D721Med (cell line): ENCODE results near the gene TRAK1.

ENCODE experiments used
- DNase-seq: peaks from one replicate; pipeline ENCODE4 v3.0.0; 2011; ENCODE audit warnings: low spot score; ENCODE audit not compliant: insufficient read length
- FAIRE-seq: peaks from 2 replicates; lab custom pipeline; 2011; peaks lifted over from hg19 to GRCh38; lab: Jason Lieb, UNC
- CTCF ChIP-seq: IDR thresholded peaks from 2 replicates; pipeline ENCODE4 v1.5.1; 2012; ENCODE audit warnings: mild to moderate bottlenecking, control low read depth; ENCODE audit not compliant: insufficient read depth; ENCODE audit errors: missing control alignments

TRAK1 gene

GRCh38 chr3:42273361-42273760 is 182.2 kb downstream of the TRAK1 start:
- no peak for FAIRE-seq

GRCh38 chr3:42274266-42274665 is 183.1 kb downstream of the TRAK1 start:
- FAIRE-seq = no peak
- no peak for DNase-seq
- no peak for TF ChIP-seq CTCF

More at GRCh38 chr3:42273361-42273760, 182.2 kb downstream of the TRAK1 start:
- no peak for TF ChIP-seq CTCF
- no peak for DNase-seq

GRCh38 chr3:42275217-42275616 is 184.1 kb downstream of the TRAK1 start:
- no peak for FAIRE-seq
- no peak for DNase-seq
- TF ChIP-seq CTCF = no peak
